Measurements from ENCODE around the gene GNG12.

GRCh38 chr1:67771749-67772148, 61.5 kb downstream of the GNG12 start:
- no peak for TF ChIP-seq POLR2A (IDR thresholded peaks at IDR 0.05)
- TF ChIP-seq, protein P1, sequence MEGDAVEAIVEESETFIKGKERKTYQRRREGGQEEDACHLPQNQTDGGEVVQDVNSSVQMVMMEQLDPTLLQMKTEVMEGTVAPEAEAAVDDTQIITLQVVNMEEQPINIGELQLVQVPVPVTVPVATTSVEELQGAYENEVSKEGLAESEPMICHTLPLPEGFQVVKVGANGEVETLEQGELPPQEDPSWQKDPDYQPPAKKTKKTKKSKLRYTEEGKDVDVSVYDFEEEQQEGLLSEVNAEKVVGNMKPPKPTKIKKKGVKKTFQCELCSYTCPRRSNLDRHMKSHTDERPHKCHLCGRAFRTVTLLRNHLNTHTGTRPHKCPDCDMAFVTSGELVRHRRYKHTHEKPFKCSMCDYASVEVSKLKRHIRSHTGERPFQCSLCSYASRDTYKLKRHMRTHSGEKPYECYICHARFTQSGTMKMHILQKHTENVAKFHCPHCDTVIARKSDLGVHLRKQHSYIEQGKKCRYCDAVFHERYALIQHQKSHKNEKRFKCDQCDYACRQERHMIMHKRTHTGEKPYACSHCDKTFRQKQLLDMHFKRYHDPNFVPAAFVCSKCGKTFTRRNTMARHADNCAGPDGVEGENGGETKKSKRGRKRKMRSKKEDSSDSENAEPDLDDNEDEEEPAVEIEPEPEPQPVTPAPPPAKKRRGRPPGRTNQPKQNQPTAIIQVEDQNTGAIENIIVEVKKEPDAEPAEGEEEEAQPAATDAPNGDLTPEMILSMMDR (IDR thresholded peaks at IDR 0.05) = no peak

All from stomach (tissue), 4 donors.